SHP77 treated with DMSO at 0.1 percent for 48 hours (cell line): ENCODE measurements around the gene EP400.
"Not testable (repeated sequence)": the region's sequence is repeated elsewhere in the genome, so short reads cannot be mapped to it uniquely, and the experiment has no call there.

Experiments used
- DNase-seq: peaks from one replicate; lab custom pipeline; 2025; lab: John Stamatoyannopoulos, UW

The EP400 gene

GRCh38 chr12:132094269-132094891, 144.6 kb downstream of the EP400 start:
- no peak for DNase-seq

- DNase-seq: no peak
These were observed 146.0 kb downstream of the EP400 start for GRCh38 chr12:132095520-132096409.

GRCh38 chr12:132099739-132100138, 150.0 kb downstream of the EP400 start:
- no peak for DNase-seq

GRCh38 chr12:132100306-132101065, 150.7 kb downstream of the EP400 start:
- no peak for DNase-seq

GRCh38 chr12:132102297-132102696, 152.6 kb downstream of the EP400 start:
- DNase-seq: no peak

- not testable (repeated sequence) for DNase-seq
These were observed 153.3 kb downstream of the EP400 start for GRCh38 chr12:132103072-132103471.

- DNase-seq: no peak
These were observed 154.0 kb downstream of the EP400 start for GRCh38 chr12:132103542-132104308.

GRCh38 chr12:132105467-132105866, 155.7 kb downstream of the EP400 start:
- DNase-seq: no peak

GRCh38 chr12:132106921-132107320, 157.2 kb downstream of the EP400 start:
- DNase-seq: no peak

- no peak for DNase-seq
These were observed 158.6 kb downstream of the EP400 start for GRCh38 chr12:132108211-132108832.

GRCh38 chr12:132109741-132110140, 160.0 kb downstream of the EP400 start:
- DNase-seq: no peak

GRCh38 chr12:132110677-132111076, 160.9 kb downstream of the EP400 start:
- no peak for DNase-seq

- DNase-seq: no peak
These were observed 162.0 kb downstream of the EP400 start for GRCh38 chr12:132111654-132112304.

GRCh38 chr12:132114667-132115066, 164.9 kb downstream of the EP400 start:
- DNase-seq: no peak

GRCh38 chr12:132115500-132115899, 165.8 kb downstream of the EP400 start:
- no peak for DNase-seq

- DNase-seq: no peak
These were observed 167.2 kb downstream of the EP400 start for GRCh38 chr12:132116709-132117557.

- no peak for DNase-seq
These were observed 167.8 kb downstream of the EP400 start for GRCh38 chr12:132117558-132117875.

- no peak for DNase-seq
These were observed 169.1 kb downstream of the EP400 start for GRCh38 chr12:132118876-132119275.

GRCh38 chr12:132121283-132121682, 171.5 kb downstream of the EP400 start:
- no peak for DNase-seq
